SJSA1 (cell line): ENCODE data around the gene REPS2. TPM values are rescaled to one million over a fixed set of nuclear protein-coding genes. Genes with fewer than 3 reads are reported as not detected.

Experiments used
- DNase-seq, 2 experiments: peaks; one replicate each; pipeline ENCODE4 v3.0.0-alpha.2; 2015 to 2020; ENCODE audit warnings: low spot score in 2 of 2, low read depth in 1 of 2
- H3K27ac ChIP-seq: fragments of 250-450 bp; sonication (Bioruptor Pico); 2 replicates; pipeline ENCODE4 v1.5.1; 2020; ENCODE audit warnings: mild to moderate bottlenecking, moderate library complexity
- H3K27me3 ChIP-seq: fragments of 250-450 bp; sonication (Bioruptor Pico); replicated peaks from 2 replicates; pipeline ENCODE4 v1.5.1; 2020; ENCODE audit warnings: mild to moderate bottlenecking, moderate library complexity
- H3K36me3 ChIP-seq: fragments of 250-450 bp; sonication (Bioruptor Pico); 2 replicates; pipeline ENCODE4 v1.5.1; 2020; ENCODE audit warnings: mild to moderate bottlenecking
- H3K4me1 ChIP-seq: fragments of 250-450 bp; sonication (Bioruptor Pico); replicated peaks from 2 replicates; pipeline ENCODE4 v1.6.1; 2021; ENCODE audit warnings: mild to moderate bottlenecking
- H3K4me3 ChIP-seq: fragments of 250-450 bp; sonication (Bioruptor Pico); 2 replicates; pipeline ENCODE4 v1.5.1; 2020; ENCODE audit warnings: mild to moderate bottlenecking
- H3K9me3 ChIP-seq: fragments of 250-450 bp; sonication (Bioruptor Pico); replicated peaks from 2 replicates; pipeline ENCODE4 v1.5.1; 2020; ENCODE audit warnings: mild to moderate bottlenecking
- total RNA-seq: library from RNA; depleted of rRNA; stranded (reverse); fragments of >200 nt; shearing (Covaris generic); gene quantifications from 2 replicates; pipeline ENCODE4 v1.2.3, GENCODE V29; 2014; rRNA removed

REPS2 gene
- total RNA-seq, result 0.44 and 1.8 TPM in 2 replicates

DNA sequence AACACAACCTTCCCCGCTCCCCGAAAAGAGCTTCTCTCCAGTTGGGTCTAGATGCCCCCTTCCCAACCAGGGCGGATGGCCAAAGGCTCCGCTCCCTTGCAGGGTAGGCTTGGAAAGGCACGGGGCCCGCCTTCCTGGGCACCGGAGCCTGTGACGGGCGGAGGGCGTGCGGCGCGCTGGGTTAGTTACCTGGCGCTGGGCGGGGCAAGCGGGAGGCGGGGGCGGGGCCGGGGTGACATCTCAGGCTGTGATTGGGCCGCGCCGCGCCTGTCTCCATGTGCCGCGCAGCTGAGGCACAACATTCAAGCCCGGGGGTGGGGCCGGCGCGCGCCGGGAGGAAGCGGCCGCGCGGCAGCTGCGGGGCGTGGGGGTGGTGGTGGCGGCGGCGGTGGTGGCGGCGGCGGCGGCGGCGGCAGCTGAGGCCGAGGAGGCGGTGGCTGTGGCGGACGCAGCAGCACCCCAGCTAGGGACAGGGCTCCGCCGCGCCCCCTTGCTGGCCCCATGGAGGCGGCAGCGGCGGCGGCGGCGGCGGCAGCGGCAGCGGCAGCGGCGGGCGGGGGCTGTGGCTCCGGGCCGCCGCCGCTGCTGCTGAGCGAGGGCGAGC lies at the start of gene REPS2:
Gene REPS2 (plus strand): TSS at position 298 of the 604 bp plus-strand sequence. CDS start 204 bp downstream, at position 502.
- H3K36me3 ChIP-seq, result no peaks in the 10 kb centered on the region
- H3K27ac ChIP-seq, result no peak within 1 kb of the TSS
- DNase-seq, result peak in 1 of 2 experiments; percentile 55

DNA sequence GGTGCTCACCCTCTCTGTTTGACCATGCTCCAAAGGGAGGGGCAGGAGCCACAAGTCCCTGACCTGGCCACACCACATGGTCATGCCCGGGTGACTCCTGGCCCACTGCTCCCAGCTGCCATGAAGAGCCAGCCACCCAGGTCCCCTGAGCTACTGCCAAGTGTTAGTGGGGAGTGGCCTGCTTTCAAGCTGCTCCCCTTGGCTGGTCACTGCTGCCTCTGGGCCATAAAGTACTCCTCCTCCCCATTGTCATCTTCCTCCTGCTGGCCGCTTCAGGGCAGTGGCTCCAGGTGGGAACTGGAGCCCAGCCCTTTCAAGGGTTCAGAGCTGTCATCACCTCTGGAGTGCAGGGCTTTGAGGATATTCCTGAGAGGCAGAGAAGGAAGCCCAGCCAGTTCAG lies 49.0 kb upstream of the REPS2 start:
- Histone ChIP-seq H3K36me3 (no peaks in the 10 kb centered on the region), H3K9me3 (no peaks in the 10 kb centered on the region), H3K27me3 (no peaks in the 10 kb centered on the region), H3K27ac (no peak overlapping the region), H3K4me3 (no peak overlapping the region), H3K4me1 (no peaks in the 10 kb centered on the region)
- DNase-seq, result no peak

More for the DNA sequence above, at the start of gene REPS2:
- Histone ChIP-seq H3K4me1 (peaks cover 5% of the 10 kb centered on the region), H3K9me3 (no peaks in the 10 kb centered on the region), H3K27me3 (no peaks in the 10 kb centered on the region), H3K4me3 (peak within 1 kb of the TSS; percentile 46)

DNA sequence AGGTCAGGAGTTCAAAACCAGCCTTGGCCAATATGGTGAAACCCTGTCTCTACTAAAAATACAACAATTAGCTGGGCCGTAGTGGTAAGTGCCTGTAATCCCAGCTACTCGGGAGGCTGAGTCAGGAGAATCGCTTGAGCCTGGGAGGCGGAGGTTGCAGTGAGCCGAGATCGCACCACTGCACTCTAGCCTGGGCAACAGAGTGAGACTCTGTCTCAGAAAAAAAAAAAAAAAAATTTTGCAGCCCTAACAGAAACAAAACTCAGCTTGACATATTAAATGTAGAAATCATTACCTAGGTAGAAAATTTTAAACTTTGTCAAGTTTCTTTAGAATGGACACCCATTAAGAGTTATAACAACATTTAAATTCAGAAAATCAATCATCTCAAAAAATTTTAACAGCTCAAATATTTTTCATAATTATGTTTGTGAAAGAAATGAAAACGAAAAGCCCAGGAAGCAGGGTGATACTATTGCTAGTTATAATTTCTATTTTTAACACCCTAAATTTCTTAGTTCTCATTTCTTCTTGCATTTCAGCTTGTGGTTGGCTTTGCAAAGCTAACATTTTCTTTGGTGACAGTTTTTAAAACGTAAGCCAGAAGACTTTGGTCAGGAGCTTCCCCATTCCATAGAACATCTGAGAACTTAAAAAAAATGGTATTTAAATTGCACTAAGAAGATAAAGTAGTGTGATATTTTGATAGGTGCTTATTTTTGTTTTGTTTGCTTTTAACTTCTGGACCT lies 43.0 kb upstream of the REPS2 start:
- no peaks in the 10 kb centered on the region for H3K27me3 ChIP-seq

DNA sequence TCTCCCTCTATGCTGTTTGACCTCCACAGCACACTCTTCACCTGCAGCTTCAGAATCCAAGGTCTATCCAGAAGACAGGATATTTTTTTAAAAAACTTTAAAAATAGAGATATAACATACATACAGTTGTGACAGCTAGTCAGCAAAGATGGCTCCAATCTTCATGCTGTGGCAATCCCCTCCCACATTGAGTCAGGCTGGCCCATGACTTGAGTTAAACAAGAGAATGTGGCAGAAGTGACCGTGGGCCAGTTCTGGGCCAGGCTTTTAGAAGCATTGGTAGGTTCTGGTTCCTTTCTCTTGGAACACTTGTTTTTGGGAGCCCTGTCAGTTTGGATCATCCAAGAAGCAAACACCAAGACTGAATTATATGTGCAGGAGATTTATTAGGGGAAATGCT lies 36.1 kb upstream of the REPS2 start:
- Histone ChIP-seq H3K4me3 (no peak overlapping the region), H3K27me3 (no peaks in the 10 kb centered on the region), H3K9me3 (no peaks in the 10 kb centered on the region), H3K4me1 (peaks cover 6% of the 10 kb centered on the region; the same call in 1 of the 2 replicates), H3K27ac (no peak overlapping the region), H3K36me3 (no peaks in the 10 kb centered on the region)
- no peak for DNase-seq

More for the DNA sequence above, 43.0 kb upstream of the REPS2 start:
- Histone ChIP-seq H3K4me3 (no peak overlapping the region), H3K36me3 (no peaks in the 10 kb centered on the region), H3K27ac (no peak overlapping the region), H3K9me3 (no peaks in the 10 kb centered on the region), H3K4me1 (no peaks in the 10 kb centered on the region)
- no peak for DNase-seq

DNA sequence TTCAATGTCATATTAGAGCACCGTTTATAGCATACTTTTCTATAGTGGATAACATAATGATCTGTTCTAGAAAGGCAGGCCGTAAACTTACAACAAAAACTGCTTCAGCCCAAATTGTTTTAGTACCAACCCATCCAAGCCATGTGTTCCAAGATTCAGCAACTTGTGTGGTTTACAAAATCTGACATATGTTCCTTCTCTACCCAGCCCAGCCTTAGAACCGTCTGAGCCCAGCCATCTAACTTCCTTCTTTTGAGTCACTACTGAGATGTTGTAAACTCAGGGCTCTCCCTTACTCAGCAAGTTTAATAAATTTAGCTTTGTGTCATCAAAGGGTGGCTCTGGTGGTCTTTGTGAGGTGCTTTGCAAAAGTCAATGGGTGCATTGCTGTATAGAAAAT lies 32.4 kb upstream of the REPS2 start:
- H3K4me1 ChIP-seq, result peaks cover 9% of the 10 kb centered on the region; the same call in 1 of the 2 replicates
- H3K4me3 ChIP-seq, result no peak overlapping the region
- no peak for DNase-seq

DNA sequence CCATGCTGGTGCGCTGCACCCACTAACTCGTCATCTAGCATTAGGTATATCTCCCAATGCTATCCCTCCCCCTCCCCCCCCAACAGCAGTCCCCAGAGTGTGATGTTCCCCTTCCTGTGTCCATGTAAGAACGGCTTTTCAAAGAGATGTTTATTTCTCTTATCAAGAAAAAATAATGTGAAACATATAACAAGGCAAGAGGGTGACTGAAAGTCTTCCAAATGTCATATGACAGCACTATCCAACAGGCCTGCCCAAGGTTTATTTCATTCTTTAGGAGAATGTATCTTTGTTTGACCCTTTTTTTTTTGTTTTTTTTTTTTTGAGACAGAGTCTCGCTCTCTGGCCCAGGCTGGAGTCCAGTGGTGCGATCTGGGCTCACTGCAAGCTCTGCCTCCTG lies 29.9 kb upstream of the REPS2 start:
- Histone ChIP-seq H3K36me3 (no peaks in the 10 kb centered on the region), H3K9me3 (no peaks in the 10 kb centered on the region), H3K27ac (no peak overlapping the region), H3K4me3 (no peak overlapping the region), H3K27me3 (no peaks in the 10 kb centered on the region), H3K4me1 (0 out of 2 replicates have a peak, but pooled peaks cover 3% of the 10 kb centered on the region)
- no peak for DNase-seq

More for the DNA sequence above, 32.4 kb upstream of the REPS2 start:
- Histone ChIP-seq H3K36me3 (no peaks in the 10 kb centered on the region), H3K9me3 (no peaks in the 10 kb centered on the region), H3K27me3 (no peaks in the 10 kb centered on the region), H3K27ac (no peak overlapping the region)

DNA sequence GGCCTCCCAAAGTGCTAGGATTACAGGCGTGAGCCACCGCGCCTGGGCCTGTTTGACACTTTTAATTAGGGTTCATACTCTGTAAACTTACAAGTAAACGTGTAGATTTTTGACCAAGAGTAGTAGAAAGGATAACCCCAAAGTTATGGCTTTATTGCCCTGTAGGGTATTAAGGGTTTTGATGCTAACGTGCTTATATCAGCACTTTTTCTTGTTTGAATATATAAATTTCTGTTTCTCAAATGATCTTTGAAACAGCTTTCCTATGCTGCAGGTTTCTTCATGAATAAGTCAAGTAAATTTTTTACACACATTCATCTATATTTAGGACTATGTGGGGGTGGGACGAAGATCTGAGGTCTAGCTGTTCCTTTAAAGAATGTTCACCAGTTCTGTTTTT lies 29.3 kb upstream of the REPS2 start:
- no peak for DNase-seq
- H3K4me1 ChIP-seq, result 0 out of 2 replicates have a peak, but pooled peaks cover 3% of the 10 kb centered on the region
- no peaks in the 10 kb centered on the region for H3K36me3 ChIP-seq
- no peaks in the 10 kb centered on the region for H3K27me3 ChIP-seq
- H3K4me3 ChIP-seq, result no peak overlapping the region
- H3K27ac ChIP-seq, result no peak overlapping the region
- no peaks in the 10 kb centered on the region for H3K9me3 ChIP-seq

DNA sequence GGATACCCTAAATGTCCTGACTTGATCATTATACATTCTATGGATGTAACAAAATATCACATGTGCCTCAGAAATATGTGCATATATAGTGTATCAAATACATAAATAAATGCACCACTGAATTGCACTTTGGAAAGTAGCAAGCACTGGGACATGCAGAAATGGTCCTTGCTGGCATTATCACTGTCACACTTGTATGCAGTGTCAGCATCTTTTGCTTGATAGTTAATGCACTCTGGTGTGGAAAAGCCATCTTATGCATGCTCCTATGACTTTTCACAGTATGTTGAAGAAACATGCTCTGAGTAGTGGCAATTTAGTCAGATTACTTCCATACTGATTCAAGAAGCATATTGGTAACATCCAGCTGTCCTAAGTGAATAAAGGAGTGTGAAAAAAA lies 27.5 kb upstream of the REPS2 start:
- 0 out of 2 replicates have a peak, but pooled peaks cover 3% of the 10 kb centered on the region for H3K4me1 ChIP-seq
- H3K4me3 ChIP-seq, result no peak overlapping the region
- no peaks in the 10 kb centered on the region for H3K36me3 ChIP-seq
- no peak overlapping the region for H3K27ac ChIP-seq
- no peaks in the 10 kb centered on the region for H3K27me3 ChIP-seq
- H3K9me3 ChIP-seq, result no peaks in the 10 kb centered on the region
- DNase-seq, result no peak

DNA sequence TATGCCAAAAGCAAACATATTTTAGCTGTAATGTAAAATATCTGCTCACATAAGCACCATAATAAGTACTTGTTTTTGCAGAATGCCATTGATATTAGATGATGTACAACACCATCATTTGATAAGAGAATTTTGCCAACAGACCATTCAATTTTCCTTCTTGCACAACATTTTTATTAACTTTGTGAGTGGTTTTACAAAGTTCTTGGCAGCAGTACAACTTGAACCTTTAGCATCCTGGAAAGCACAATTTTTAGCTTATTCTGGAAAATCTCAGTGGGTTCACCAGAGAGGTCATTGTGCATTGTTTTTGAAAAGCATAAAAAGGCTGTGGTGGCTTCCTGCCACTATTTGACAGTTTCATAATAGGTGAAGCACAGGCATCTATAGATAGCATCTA lies 26.4 kb upstream of the REPS2 start:
- DNase-seq, result no peak
- Histone ChIP-seq H3K27me3 (no peaks in the 10 kb centered on the region), H3K4me3 (no peak overlapping the region), H3K4me1 (0 out of 2 replicates have a peak, but pooled peaks cover 3% of the 10 kb centered on the region), H3K36me3 (no peaks in the 10 kb centered on the region), H3K9me3 (no peaks in the 10 kb centered on the region), H3K27ac (no peak overlapping the region)

DNA sequence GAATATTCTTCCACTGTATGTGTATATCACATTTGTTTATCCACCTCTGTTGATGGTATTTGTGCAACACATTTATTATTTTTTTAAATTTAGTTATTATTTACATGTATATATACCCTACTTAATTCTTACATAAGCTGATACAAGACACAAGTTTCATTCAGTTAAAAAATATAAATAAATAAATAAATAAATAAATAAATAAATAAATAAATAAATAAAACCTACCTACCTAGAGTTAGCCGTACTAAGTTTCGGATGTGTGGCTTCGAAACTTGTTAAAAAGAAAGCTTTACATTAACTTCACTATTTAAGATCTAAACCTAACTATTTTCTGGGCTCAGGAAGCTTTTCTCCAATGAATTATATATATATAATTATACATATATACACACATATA lies 23.3 kb upstream of the REPS2 start:
- H3K27ac ChIP-seq, result no peak overlapping the region
- H3K27me3 ChIP-seq, result no peaks in the 10 kb centered on the region
- no peak overlapping the region for H3K4me3 ChIP-seq
- DNase-seq, result no peak
- H3K4me1 ChIP-seq, result no peaks in the 10 kb centered on the region
- H3K9me3 ChIP-seq, result no peaks in the 10 kb centered on the region
- no peaks in the 10 kb centered on the region for H3K36me3 ChIP-seq

DNA sequence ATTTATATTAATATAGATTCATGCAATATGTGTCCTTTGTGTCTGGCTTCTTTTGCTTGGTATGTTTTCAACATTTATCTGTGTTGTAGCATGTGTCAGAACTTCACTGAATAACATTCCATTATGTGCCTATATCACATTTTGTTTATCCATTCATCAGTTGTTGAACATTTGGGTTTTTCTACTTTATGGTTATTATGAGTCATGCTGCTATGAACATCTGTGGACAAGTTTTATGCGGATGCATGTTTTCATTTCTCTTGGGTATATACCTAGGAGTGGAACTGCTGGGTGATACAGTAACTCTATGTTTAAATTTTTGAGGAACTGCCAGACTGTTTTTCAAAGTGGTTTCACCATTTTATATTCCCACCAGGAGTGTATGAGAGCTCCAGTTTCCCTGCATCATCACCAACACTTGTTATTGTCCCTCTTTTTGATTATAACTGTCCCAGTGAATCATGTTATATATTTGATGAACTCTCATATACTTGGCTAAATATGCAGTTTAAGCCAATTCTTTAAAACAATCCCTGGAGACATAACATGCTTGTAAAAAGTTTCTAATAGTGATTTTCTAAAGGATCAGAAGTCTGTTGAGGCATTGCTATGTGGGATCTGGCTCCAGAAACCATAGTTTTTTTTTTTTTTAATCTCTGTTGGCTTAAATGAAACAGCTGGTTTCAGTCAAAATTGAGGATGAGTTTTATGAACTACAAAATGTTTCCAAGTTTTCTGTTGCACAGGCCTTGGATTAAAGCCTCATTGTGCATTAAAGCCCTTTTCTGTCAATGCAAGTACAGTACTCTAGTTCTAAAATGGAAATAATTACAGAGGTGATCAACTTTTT lies 21.6 kb upstream of the REPS2 start:
- H3K9me3 ChIP-seq, result no peaks in the 10 kb centered on the region
- H3K4me3 ChIP-seq, result no peak overlapping the region
- H3K27me3 ChIP-seq, result no peaks in the 10 kb centered on the region
- no peaks in the 10 kb centered on the region for H3K4me1 ChIP-seq
- H3K36me3 ChIP-seq, result no peaks in the 10 kb centered on the region
- no peak overlapping the region for H3K27ac ChIP-seq
- no peak for DNase-seq

DNA sequence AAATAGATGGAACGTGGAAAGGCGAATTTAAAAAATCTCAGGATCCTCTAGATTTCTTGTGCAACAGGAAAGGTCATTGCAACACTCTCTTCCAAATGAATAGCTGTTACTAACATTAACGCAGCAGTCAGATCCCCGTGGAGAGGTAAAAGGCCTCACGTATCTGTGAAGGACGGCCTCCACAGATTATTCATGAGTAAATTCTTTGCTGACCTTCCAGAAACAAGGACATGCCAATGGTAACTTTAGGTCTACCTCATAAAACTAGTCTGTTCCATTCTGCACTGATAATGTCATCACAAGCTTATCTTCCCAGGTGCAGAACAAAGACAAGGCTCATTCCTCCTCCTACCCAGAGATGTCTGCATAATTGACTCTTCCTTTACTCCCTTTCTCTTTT lies 16.1 kb upstream of the REPS2 start:
- Histone ChIP-seq H3K36me3 (no peaks in the 10 kb centered on the region), H3K4me3 (no peak overlapping the region), H3K27me3 (no peaks in the 10 kb centered on the region), H3K9me3 (no peaks in the 10 kb centered on the region), H3K27ac (no peak overlapping the region), H3K4me1 (no peaks in the 10 kb centered on the region)
- DNase-seq, result no peak

DNA sequence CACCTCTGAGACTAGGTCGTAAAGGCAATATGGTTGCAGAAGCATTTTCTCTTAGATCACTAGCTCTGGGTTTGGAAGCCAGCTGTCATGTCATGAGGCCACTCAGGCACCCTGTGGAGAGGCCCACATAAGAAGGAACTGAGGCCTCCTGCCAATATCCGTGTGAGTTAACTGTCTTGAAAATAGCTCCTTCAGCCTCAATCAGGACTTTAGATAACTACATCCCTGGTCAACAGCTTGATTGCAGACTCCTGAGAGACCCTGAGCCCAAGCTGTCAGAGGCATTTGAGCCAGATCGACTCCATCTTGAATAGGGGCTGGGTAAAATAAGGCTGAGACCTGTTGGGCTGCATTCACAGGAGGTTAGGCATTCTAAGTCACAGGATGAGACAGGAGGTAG lies 15.1 kb upstream of the REPS2 start:
- Histone ChIP-seq H3K4me1 (no peaks in the 10 kb centered on the region), H3K4me3 (no peak overlapping the region), H3K36me3 (no peaks in the 10 kb centered on the region), H3K27me3 (no peaks in the 10 kb centered on the region), H3K9me3 (no peaks in the 10 kb centered on the region), H3K27ac (no peak overlapping the region)
- DNase-seq, result no peak
